PFSK-1 (cell line): ENCODE results near the gene SCUBE3.

Experiments
- POLR2AphosphoS5 ChIP-seq: IDR thresholded peaks from 2 replicates; pipeline ENCODE4 v1.6.1; 2012; ENCODE audit warnings: low read depth, mild to moderate bottlenecking, control low read depth, low read length, moderate library complexity
- REST ChIP-seq, 2 experiments: IDR thresholded peaks; 2 replicates each; pipeline versions ENCODE4 v1.6.1 to v1.8.0; 2011 to 2012; ENCODE audit warnings: low read depth in 2 of 2, low read length in 2 of 2, control low read depth in 1 of 2, inconsistent platforms in 1 of 2, mild to moderate bottlenecking in 1 of 2, moderate library complexity in 1 of 2; ENCODE audit not compliant: insufficient read depth in 1 of 2

- TF ChIP-seq POLR2AphosphoS5 (no peak), REST (IDR thresholded peaks at IDR 0.05; ENCODE audit: insufficient read depth in 1 of 2, low read depth in 2 of 2, low read length in 2 of 2) (no peak)
Observed at GRCh38 chr6:35174088-35174434, 39.7 kb upstream of the SCUBE3 start.
